DOHH2 (cell line): ENCODE results near the gene RBBP8NL.

Experiments used
- H3F3A ChIP-seq: fragments of 200-600 bp; sonication (generic), shearing (Covaris generic); 2 replicates; pipeline ENCODE4 v1.6.0; 2016; ENCODE audit warnings: antibody characterized with exemption, mild to moderate bottlenecking; ENCODE audit not compliant: control insufficient read depth, insufficient read depth
- H3K27ac ChIP-seq: fragments of 200-600 bp; sonication (generic); 2 replicates; pipeline ENCODE4 v1.5.1; 2014; ENCODE audit warnings: low read depth, mild to moderate bottlenecking, low read length, moderate library complexity
- H3K27me3 ChIP-seq: fragments of 200-600 bp; sonication (generic); 2 replicates; pipeline ENCODE4 v1.6.1; 2014; ENCODE audit warnings: mild to moderate bottlenecking, low read length, mixed read lengths; ENCODE audit not compliant: control insufficient read depth
- H3K36me3 ChIP-seq: fragments of 200-600 bp; sonication (generic); 2 replicates; pipeline ENCODE4 v1.6.1; 2014; ENCODE audit warnings: mild to moderate bottlenecking, low read length, moderate library complexity, mixed read lengths; ENCODE audit not compliant: control insufficient read depth
- H3K4me1 ChIP-seq: fragments of 200-600 bp; sonication (generic); 2 replicates; pipeline ENCODE4 v1.6.1; 2014; ENCODE audit warnings: mild to moderate bottlenecking, low read length, mixed read lengths; ENCODE audit not compliant: control insufficient read depth
- H3K4me2 ChIP-seq: fragments of 200-600 bp; sonication (generic); 2 replicates; pipeline ENCODE4 v1.6.0; 2014; ENCODE audit warnings: mild to moderate bottlenecking, low read length, moderate library complexity
- H3K4me3 ChIP-seq: fragments of 200-600 bp; sonication (generic); 2 replicates; pipeline ENCODE4 v1.5.1; 2014; ENCODE audit warnings: mild to moderate bottlenecking, low read length, mixed read lengths
- H3K79me2 ChIP-seq: fragments of 200-600 bp; sonication (generic); 2 replicates; pipeline ENCODE4 v1.6.1; 2014; ENCODE audit warnings: mild to moderate bottlenecking, low read length, mixed read lengths; ENCODE audit not compliant: control insufficient read depth
- H3K9me2 ChIP-seq: fragments of 200-600 bp; sonication (generic); replicated peaks from 2 replicates; pipeline ENCODE4 v1.6.1; 2014; ENCODE audit warnings: mild to moderate bottlenecking, low read length, mixed read lengths; ENCODE audit not compliant: control insufficient read depth
- H3K9me3 ChIP-seq: fragments of 200-600 bp; sonication (generic); 2 replicates; pipeline ENCODE4 v1.6.1; 2014; ENCODE audit warnings: antibody characterized with exemption, low read length, mixed read lengths; ENCODE audit not compliant: control insufficient read depth, insufficient read depth
- H4K20me1 ChIP-seq: fragments of 200-600 bp; sonication (generic); 2 replicates; pipeline ENCODE4 v1.6.0; 2014; ENCODE audit warnings: low read depth, mild to moderate bottlenecking, antibody characterized with exemption, low read length, moderate library complexity; ENCODE audit not compliant: control insufficient read depth, insufficient read depth
- EZH2phosphoT487 ChIP-seq: fragments of 200-600 bp; sonication (generic); IDR thresholded peaks from 2 replicates; pipeline ENCODE4 v1.6.1; 2017; ENCODE audit warnings: borderline replicate concordance, mild to moderate bottlenecking, antibody characterized with exemption, low read length, moderate library complexity, mixed read lengths
- TF ChIP-seq, protein P1 (sequence below): fragments of 200-600 bp; sonication (generic); IDR thresholded peaks from one replicate; pipeline ENCODE4 v1.5.1; 2014; ENCODE audit warnings: antibody characterized with exemption, mild to moderate bottlenecking, low read depth, low read length; ENCODE audit not compliant: poor library complexity, severe bottlenecking

Gene RBBP8NL, protein sequence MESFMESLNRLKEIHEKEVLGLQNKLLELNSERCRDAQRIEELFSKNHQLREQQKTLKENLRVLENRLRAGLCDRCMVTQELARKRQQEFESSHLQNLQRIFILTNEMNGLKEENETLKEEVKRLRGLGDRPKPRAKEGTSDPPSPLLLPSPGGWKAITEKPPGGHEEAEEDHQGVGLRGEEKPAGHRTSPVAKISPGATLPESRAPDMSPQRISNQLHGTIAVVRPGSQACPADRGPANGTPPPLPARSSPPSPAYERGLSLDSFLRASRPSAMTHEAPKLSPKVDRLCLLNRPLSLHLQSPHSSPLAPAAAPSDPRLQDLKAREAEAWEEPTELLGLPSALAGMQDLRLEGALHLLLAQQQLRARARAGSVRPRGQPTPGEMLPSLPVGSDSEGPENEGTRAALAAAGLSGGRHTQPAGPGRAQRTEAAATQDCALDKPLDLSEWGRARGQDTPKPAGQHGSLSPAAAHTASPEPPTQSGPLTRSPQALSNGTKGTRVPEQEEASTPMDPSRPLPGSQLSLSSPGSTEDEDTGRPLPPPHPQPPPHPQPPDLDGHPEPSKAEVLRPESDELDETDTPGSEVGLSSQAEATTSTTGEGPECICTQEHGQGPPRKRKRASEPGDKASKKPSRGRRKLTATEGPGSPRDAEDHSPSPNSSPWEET

DNA sequence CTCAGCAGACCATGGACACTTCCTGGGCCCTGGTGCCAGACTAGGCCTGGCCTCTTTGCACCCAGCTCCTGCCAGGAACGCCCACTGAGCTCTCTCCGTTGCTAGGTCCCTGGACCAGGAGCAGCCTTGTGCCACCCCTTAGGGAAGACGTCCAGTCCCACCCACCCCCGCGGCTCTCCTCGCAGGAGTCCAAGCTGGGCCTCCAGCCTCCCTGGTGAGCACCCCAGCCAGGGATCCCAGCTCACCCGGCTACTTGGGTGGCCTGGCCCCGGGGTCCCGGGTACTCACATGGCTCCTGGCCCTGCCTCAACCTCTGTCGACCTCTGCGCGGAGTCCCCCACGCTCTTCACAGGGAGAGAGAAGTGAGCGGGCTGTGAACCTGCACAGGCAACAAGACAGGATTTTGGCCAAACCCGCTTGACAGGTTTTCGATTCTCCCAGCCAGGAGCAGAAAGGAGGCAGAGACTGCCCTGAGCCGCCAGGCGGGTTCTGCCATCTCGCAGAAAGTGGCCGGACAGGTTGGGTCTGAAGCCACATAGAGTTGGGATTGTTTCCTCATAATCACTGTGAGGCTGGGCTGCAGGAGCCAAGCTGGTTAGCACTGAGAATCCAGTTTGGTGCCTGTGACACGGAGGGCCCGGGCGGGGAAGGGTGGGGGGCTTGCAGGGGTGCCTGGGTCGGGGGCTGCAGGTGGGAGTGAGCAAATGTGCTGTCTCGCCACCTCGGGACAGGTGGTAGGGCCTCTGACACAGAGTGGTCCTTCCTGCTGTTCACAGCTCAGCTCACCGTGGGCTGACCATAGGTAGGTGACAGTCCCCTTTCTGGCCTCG is at the start of gene RBBP8NL:
RBBP8NL (minus strand) TSS at position 368 of the 830 bp plus-strand sequence. CDS start 7,892 bp downstream, outside the sequence.
- Histone ChIP-seq H3K36me3 (no peaks in the 10 kb centered on the region), H3K27me3 (no peaks in the 10 kb centered on the region), H3K4me2 (no peak within 1 kb of the TSS), H3K79me2 (no peaks in the 10 kb centered on the region), H4K20me1 (no peaks in the 10 kb centered on the region), H3K27ac (no peak within 1 kb of the TSS), H3K9me3 (no peaks in the 10 kb centered on the region), H3F3A (no peaks in the 10 kb centered on the region), H3K4me1 (no peaks in the 10 kb centered on the region), H3K4me3 (no peak within 1 kb of the TSS), H3K9me2 (no peaks in the 10 kb centered on the region)
- TF ChIP-seq, protein P1, sequence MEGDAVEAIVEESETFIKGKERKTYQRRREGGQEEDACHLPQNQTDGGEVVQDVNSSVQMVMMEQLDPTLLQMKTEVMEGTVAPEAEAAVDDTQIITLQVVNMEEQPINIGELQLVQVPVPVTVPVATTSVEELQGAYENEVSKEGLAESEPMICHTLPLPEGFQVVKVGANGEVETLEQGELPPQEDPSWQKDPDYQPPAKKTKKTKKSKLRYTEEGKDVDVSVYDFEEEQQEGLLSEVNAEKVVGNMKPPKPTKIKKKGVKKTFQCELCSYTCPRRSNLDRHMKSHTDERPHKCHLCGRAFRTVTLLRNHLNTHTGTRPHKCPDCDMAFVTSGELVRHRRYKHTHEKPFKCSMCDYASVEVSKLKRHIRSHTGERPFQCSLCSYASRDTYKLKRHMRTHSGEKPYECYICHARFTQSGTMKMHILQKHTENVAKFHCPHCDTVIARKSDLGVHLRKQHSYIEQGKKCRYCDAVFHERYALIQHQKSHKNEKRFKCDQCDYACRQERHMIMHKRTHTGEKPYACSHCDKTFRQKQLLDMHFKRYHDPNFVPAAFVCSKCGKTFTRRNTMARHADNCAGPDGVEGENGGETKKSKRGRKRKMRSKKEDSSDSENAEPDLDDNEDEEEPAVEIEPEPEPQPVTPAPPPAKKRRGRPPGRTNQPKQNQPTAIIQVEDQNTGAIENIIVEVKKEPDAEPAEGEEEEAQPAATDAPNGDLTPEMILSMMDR = no peak
- TF ChIP-seq EZH2phosphoT487 = no peak

DNA sequence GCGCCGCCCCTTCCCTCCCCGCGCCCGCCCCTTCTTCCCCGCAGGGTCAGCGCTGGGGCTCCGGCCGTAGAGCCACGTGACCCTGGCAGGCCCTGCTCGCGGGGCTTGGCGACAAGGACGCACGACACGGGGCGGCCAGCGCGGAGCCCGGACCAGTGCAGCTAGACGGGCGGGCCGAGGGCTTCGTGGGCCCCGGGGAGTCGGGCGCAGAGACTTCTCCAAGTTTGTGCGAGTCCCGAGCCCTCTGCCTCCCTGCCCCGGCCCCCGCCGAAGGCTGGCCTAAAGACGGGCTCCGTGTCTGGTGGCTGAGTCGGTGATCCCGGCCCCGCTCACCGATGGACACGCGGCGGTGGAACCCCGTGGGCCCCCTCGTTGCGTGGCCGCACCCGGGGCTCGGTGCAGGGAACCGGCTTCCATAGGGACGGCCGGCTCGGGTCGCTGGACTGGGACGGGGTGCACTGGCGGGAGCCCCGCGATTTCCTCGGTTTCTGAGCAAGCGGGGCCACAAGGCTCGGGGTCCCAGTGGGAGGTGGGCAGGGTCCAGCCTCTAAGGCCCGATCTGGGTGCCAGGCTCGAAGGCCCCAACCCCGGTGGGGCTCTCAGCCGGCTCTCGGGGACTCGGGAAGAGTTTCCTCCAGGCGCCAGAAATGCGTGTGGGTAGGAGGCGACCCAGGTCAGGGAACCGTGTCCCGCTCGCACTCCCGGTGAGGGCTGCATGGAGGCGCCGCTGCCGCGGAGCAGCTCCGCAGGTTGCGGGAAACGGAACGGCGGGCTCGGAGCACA is 48.9 kb upstream of the RBBP8NL start:
- Histone ChIP-seq H3K36me3 (no peaks in the 10 kb centered on the region), H3K4me1 (no peaks in the 10 kb centered on the region), H4K20me1 (no peaks in the 10 kb centered on the region), H3K27ac (no peak overlapping the region), H3K4me2 (no peak overlapping the region), H3K27me3 (no peaks in the 10 kb centered on the region; the same call in 1 of the 2 replicates), H3K9me2 (no peaks in the 10 kb centered on the region), H3K9me3 (no peaks in the 10 kb centered on the region), H3K4me3 (no peak overlapping the region), H3K79me2 (no peaks in the 10 kb centered on the region), H3F3A (no peaks in the 10 kb centered on the region)
- TF ChIP-seq EZH2phosphoT487 = no peak
- TF ChIP-seq, protein P1 = no peak

DNA sequence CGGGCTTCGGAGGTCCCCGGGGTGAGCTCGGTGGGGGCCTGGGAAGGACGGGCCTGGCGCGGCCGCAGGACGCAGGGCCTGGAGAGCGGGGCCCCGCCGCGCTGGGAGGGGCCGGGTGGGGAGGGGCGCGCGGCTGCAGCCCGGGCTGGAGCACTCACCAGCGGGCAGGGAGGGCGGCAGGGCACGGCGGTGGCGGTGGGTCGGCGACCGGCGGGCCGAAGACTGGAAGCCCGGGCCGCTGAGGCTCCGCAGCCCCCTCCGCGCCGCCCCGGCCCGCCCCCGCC is 48.4 kb upstream of the RBBP8NL start, which contains the start of gene GATA5:
GATA5 (minus strand) TSS at position 224 of the 284 bp plus-strand sequence. CDS start 474 bp downstream, outside the sequence.
- Histone ChIP-seq H3K4me2 (no peak within 1 kb of the TSS), H3K4me3 (no peak within 1 kb of the TSS), H3F3A (no peaks in the 10 kb centered on the region), H3K4me1 (no peaks in the 10 kb centered on the region), H3K36me3 (no peaks in the 10 kb centered on the region), H4K20me1 (no peaks in the 10 kb centered on the region), H3K27ac (no peak within 1 kb of the TSS), H3K79me2 (no peaks in the 10 kb centered on the region), H3K9me2 (no peaks in the 10 kb centered on the region), H3K9me3 (no peaks in the 10 kb centered on the region), H3K27me3 (no peaks in the 10 kb centered on the region)
- no peak for TF ChIP-seq EZH2phosphoT487
- TF ChIP-seq, protein P1 = no peak
